A673 (cell line): ENCODE results near the gene GYPB. TPM values are rescaled to one million over a fixed set of nuclear protein-coding genes. Genes with fewer than 3 reads are reported as not detected.
"Not testable (repeated sequence)": the region's sequence is repeated elsewhere in the genome, so short reads cannot be mapped to it uniquely, and the experiment has no call there.

Source experiments
- BruUV-seq: library from RNA; stranded (reverse); fragments of 400-500 nt; replicated peaks from 2 replicates; lab custom pipeline; 2021; lab: Mats Ljungman, UMichigan
- CTCF ChIA-PET: fragments of 300-600 bp; sonication (Branson Sonifier 250); formaldehyde crosslinking; loops from one replicate; lab custom pipeline; 2022; ENCODE audit warnings: antibody characterized with exemption; lab: Charles Lee
- POLR2A ChIA-PET: fragments of 300-600 bp; sonication (Branson Sonifier 250); formaldehyde crosslinking; loops from one replicate; lab custom pipeline; 2022; ENCODE audit warnings: antibody characterized with exemption; ENCODE audit not compliant: low non-redundant PET; lab: Charles Lee
- DNase-seq: peaks from one replicate; pipeline ENCODE4 v3.0.0-alpha.2; 2015; ENCODE audit warnings: low spot score
- H3K27ac ChIP-seq: fragments of 200-600 bp; sonication (generic); 2 replicates; pipeline ENCODE4 v1.5.1; 2016; ENCODE audit warnings: mixed run types, low read depth, mild to moderate bottlenecking, mixed read lengths, antibody characterized with exemption, low read length; ENCODE audit not compliant: poor library complexity, severe bottlenecking
- H3K27me3 ChIP-seq: fragments of 200-600 bp; sonication (generic); replicated peaks from 2 replicates; pipeline ENCODE4 v1.6.1; 2017; ENCODE audit warnings: mixed run types, low read depth, mild to moderate bottlenecking, mixed read lengths, antibody characterized with exemption, low read length; ENCODE audit not compliant: insufficient read depth, poor library complexity
- H3K36me3 ChIP-seq: fragments of 200-600 bp; sonication (generic); 2 replicates; pipeline ENCODE4 v1.6.1; 2016; ENCODE audit warnings: mixed run types, mild to moderate bottlenecking, mixed read lengths, antibody characterized with exemption, low read length; ENCODE audit not compliant: insufficient read depth, poor library complexity, severe bottlenecking
- H3K4me1 ChIP-seq: fragments of 200-600 bp; sonication (generic); 2 replicates; pipeline ENCODE4 v1.6.1; 2017; ENCODE audit warnings: mixed run types, mild to moderate bottlenecking, mixed read lengths, antibody characterized with exemption, low read length; ENCODE audit not compliant: insufficient read depth, poor library complexity, severe bottlenecking
- H3K4me3 ChIP-seq: fragments of 200-600 bp; sonication (generic); 2 replicates; pipeline ENCODE4 v1.5.1; 2016; ENCODE audit warnings: low read depth, mixed run types, mild to moderate bottlenecking, mixed read lengths, low read length; ENCODE audit not compliant: poor library complexity, severe bottlenecking
- H3K9me3 ChIP-seq: fragments of 200-600 bp; sonication (generic); 2 replicates; pipeline ENCODE4 v1.6.1; 2016; ENCODE audit warnings: mixed run types, low read depth, mild to moderate bottlenecking, mixed read lengths, antibody characterized with exemption, low read length; ENCODE audit not compliant: poor library complexity, severe bottlenecking
- intact Hi-C: fragments of 100-400 bp; cut with micrococcal nuclease; formaldehyde crosslinking; loops from one replicate; pipeline ENCODE4 v1.10.0; 2022; ENCODE audit not compliant: unreplicated experiment
- total RNA-seq: library from RNA; stranded (reverse); gene quantifications from 2 replicates; pipeline ENCODE4 v1.2.3, GENCODE V29; 2021

Gene GYPB
- total RNA-seq, 1 experiment from 2014 or later: not detected

DNA sequence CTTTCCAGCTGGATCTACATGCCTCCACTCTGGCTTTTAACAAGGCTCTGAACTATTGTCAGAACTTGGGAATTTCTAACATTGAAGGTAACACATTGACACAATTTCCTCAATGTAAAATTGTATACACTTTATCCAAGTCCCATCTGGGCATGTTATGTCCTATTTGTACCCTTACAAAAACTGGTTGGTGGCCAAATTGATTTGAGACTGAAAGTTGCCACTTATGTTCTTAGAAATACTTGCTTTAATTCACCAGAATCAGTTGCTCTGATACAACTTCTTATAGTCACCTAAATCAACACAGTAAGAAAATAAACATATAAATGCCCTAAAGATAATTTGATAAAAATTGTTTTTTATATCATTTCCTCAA, 15.3 kb downstream of the GYPB start:
- DNase-seq, H3K27me3 ChIP-seq, H3K4me1 ChIP-seq, H3K27ac ChIP-seq, H3K36me3 ChIP-seq, POLR2A ChIA-PET, H3K9me3 ChIP-seq, H3K4me3 ChIP-seq, CTCF ChIA-PET, BruUV-seq: not testable (repeated sequence)
- intact Hi-C loops: loop anchor here (10.0 kb wide), 1 partner anchor 119 kb away; no protein-coding TSS in a partner anchor

DNA sequence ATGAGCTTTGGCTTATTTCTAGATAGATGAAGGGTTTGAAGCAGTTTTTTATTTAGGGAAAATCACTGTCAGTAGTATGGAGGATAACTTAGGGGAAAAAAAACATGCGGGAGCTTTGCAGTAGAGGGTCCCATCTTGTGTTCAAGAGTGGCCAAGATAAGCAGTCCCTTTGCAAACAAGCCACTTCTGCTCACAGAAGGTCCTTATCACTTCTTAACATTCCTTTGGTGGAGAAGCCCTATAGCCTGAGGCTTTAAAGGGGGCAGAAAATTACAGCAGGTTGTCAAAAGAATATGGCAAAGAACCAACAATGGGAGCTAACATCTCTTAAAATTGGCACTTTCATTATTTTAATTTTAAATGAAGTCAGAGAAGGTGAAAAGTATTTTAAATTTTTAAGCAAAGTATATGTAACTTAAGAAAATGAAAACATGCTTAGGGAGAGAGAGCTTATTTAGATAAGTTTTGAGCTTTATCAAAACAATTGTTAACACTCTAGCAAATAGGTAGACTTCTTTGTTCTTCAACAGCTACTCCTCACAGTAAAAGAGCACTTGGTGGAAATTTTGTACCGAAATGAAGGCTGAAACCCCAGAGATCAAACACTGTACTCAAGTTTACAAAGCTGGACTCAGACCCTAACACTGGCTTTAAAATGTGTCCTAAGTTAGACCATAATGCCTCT, 15.8 kb downstream of the GYPB start:
- POLR2A ChIA-PET, H3K9me3 ChIP-seq, H3K27me3 ChIP-seq, BruUV-seq, H3K4me1 ChIP-seq, H3K36me3 ChIP-seq, H3K27ac ChIP-seq, CTCF ChIA-PET, H3K4me3 ChIP-seq, DNase-seq: not testable (repeated sequence)
- intact Hi-C loops: loop anchor here (10.0 kb wide), 1 partner anchor 119 kb away; no protein-coding TSS in a partner anchor

DNA sequence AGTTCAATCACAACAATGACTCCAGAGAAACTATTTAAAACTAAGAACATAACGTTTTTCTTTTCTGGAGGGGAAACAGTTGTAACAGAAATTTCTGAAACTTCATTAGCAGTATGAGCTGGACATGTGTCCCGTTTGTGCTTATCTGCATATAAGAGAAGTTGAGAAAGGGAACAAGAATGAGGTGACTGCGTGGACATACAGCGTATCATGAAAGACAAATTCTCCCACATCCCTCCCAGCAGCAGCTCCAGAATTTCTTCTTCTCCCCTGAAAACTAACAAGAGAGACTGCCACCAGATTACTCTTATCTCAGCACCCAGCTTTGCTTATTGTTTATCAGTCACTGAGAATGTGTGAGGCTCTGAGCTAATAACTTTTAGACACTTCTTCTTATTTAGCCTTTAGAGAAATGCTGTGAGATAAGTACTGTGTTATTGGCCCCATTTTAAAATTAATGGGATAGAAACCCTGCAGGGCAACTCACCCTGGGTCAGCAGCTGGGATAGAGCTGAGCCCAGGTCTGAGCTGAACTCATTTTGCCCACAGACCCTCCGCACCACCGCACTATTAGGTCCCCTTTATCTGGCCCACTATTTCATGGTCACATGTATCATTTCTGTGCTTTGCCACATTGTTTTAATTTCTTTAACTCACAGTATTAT, 18.7 kb downstream of the GYPB start:
- DNase-seq, BruUV-seq, H3K27me3 ChIP-seq, CTCF ChIA-PET, H3K4me3 ChIP-seq, H3K36me3 ChIP-seq, H3K27ac ChIP-seq, POLR2A ChIA-PET, H3K9me3 ChIP-seq, H3K4me1 ChIP-seq: not testable (repeated sequence)
- intact Hi-C loops: loop anchor here (10.0 kb wide), 1 partner anchor 116 kb away; no protein-coding TSS in a partner anchor

DNA sequence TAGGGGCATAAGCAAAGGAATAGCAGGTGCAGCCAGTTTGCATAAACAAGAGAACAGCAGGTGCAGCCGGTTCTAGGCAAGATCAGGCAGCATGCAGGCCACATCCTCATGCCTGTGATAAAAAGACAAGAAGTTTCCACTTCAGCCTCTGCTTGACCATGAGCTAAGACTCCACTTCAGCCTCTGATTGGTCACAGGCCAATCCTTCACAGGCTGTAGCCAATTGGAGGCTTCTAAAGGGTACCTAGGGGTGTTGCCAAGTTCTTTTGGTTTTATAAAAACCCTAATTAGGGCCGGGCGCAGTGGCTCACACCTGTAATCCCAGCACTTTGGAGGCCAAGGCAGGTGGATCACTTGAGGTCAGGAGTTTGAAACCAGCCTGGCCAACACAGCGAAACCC, 23.0 kb downstream of the GYPB start:
- H3K36me3 ChIP-seq, H3K4me3 ChIP-seq, H3K4me1 ChIP-seq, BruUV-seq, intact Hi-C loops, H3K27me3 ChIP-seq, POLR2A ChIA-PET, DNase-seq, H3K27ac ChIP-seq, H3K9me3 ChIP-seq, CTCF ChIA-PET: not testable (repeated sequence)

DNA sequence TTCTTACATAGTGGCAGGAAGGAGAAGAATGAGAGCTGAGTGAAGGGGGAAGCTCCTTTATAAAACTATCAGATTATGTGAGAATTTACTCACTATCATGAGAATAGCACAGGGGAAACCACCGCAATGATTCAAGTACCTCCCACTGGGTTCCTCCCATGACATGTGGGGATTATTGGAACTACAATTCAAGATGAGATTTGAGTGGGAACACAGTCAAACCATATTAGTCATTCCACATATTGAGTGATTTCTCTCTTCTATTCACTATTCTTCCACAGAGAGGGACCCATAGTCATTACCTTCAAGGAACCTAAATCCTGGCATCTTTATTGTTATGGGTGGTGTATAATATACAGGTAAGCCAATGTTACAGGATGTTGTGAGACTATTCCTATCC, 27.4 kb downstream of the GYPB start:
- POLR2A ChIA-PET, DNase-seq, BruUV-seq, H3K4me1 ChIP-seq, CTCF ChIA-PET, H3K36me3 ChIP-seq, H3K27ac ChIP-seq, intact Hi-C loops, H3K9me3 ChIP-seq, H3K27me3 ChIP-seq, H3K4me3 ChIP-seq: not testable (repeated sequence)

DNA sequence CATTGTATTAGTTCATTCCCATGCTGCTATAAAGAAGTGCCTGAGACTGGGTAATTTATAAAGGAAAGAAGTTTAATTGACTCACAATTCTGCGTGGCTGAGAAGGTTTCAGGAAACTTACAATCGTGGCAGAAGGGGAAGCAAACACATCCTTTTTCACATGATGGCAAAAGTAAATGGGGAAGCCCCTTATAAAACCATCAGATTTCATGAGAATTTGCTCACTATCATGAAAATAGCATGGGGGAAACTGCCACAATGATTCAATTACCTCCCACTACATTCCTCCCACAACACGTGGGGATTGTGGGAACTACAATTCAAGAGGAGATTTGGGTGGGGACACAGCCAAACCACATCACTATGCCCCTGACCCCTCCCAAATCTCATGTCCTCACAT, 28.5 kb downstream of the GYPB start:
- H3K27ac ChIP-seq, POLR2A ChIA-PET, H3K36me3 ChIP-seq, H3K27me3 ChIP-seq, intact Hi-C loops, H3K9me3 ChIP-seq, CTCF ChIA-PET, H3K4me1 ChIP-seq, H3K4me3 ChIP-seq, BruUV-seq, DNase-seq: not testable (repeated sequence)
